AG04449 (cell line): ENCODE measurements around the gene ENC1.

Experiments
- CTCF ChIA-PET: fragments of 350-600 bp; formaldehyde crosslinking; extraction: SDS; loops from one replicate; lab custom pipeline; 2021; ENCODE audit warnings: antibody characterized with exemption; lab: Yijun Ruan, JAX
- POLR2A ChIA-PET: fragments of 400-600, 350-600 bp; formaldehyde crosslinking; extraction: SDS; loops from one replicate; lab custom pipeline; 2020; ENCODE audit warnings: antibody characterized with exemption, inconsistent platforms; lab: Yijun Ruan, JAX
- DNase-seq: peaks from one replicate; pipeline ENCODE4 v3.0.0-alpha.2; 2010; ENCODE audit warnings: low read depth, low spot score
- H3K4me3 ChIP-seq: 2 replicates; pipeline ENCODE4 v1.5.1; 2011; ENCODE audit warnings: low read depth, mild to moderate bottlenecking, control low read depth, low read length
- TF ChIP-seq, protein P1 (sequence below): IDR thresholded peaks from one replicate; pipeline ENCODE4 v1.5.1; 2011; ENCODE audit warnings: mild to moderate bottlenecking, moderate library complexity, low read length, control low read depth, inconsistent platforms; ENCODE audit not compliant: insufficient read depth; ENCODE audit errors: missing control alignments

The ENC1 gene

DNA sequence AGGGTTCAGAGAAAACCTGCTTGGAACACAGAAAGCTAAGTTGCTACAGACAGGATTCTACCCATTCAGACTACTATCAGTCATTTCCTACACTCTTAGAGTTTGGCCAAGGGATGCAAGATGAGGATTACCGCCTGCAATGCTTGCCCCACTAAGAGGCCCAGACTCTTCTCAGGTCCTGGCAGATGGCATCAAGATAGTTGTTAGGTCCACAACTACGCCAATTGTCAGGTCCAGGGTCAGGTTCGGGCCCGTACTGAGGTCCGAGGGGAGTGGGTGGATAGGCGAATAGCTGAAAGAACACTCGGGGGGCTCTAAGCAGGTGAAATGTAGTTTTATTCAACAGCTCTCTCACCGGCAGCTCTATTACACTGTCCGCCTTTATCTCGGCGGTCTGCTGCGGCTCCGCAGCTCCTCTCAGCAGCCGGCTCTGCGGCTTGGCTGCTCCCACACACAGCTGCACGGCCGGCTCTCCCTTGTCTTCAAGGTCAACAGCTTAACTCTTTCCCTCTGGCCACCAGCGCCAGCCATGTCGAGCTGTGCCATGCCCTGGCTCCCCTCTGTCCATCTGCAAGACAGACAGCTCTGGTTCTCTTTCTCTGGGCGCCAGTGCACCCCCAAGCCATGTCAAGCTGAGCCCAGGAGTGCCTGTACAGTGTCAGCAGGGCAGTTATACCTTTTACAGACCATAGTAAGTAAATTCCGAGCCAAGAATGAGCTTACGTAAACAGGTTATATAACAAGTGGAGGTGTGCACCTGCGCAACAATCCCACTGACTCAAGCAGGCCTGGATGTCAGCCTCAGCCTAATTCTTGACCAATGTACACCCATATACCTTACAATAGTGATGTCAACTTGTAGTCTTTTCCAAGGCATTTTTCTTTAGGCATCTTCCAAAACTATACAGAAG lies 24.0 kb downstream of the ENC1 start:
- CTCF ChIA-PET: interaction anchor here (1.4 kb wide), 1 partner anchor 9 kb away, joined by 6 read pairs; no protein-coding TSS in a partner anchor
- TF ChIP-seq, protein P1, sequence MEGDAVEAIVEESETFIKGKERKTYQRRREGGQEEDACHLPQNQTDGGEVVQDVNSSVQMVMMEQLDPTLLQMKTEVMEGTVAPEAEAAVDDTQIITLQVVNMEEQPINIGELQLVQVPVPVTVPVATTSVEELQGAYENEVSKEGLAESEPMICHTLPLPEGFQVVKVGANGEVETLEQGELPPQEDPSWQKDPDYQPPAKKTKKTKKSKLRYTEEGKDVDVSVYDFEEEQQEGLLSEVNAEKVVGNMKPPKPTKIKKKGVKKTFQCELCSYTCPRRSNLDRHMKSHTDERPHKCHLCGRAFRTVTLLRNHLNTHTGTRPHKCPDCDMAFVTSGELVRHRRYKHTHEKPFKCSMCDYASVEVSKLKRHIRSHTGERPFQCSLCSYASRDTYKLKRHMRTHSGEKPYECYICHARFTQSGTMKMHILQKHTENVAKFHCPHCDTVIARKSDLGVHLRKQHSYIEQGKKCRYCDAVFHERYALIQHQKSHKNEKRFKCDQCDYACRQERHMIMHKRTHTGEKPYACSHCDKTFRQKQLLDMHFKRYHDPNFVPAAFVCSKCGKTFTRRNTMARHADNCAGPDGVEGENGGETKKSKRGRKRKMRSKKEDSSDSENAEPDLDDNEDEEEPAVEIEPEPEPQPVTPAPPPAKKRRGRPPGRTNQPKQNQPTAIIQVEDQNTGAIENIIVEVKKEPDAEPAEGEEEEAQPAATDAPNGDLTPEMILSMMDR: no peak
- no peak overlapping the region for H3K4me3 ChIP-seq
- DNase-seq: no peak
- POLR2A ChIA-PET: interaction anchor here (0.6 kb wide), 1 partner anchor 669 kb away, joined by 3 read pairs; no protein-coding TSS in a partner anchor

DNA sequence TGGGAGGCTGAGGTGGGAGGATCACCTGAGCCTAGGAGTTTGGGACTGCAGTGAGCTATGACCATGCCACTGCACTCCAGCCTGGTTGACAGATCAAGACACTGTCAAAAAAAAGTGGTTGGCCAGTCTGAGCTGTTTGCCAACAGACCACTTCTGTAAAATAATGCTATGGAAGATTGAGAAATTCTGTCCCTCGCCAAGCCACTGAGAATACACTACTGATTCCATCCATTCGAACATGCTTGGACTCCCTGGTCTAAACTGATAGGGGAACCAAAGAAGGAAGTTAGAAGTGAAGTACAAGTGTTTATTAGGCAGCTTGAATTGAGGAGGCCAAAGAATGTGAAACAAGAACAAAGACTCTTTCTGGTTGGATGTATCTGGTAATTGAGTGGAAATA lies 27.2 kb downstream of the ENC1 start:
- POLR2A ChIA-PET: no interaction called here
- TF ChIP-seq, protein P1: no peak
- CTCF ChIA-PET: no interaction called here
- H3K4me3 ChIP-seq: no peak overlapping the region
- DNase-seq: no peak

DNA sequence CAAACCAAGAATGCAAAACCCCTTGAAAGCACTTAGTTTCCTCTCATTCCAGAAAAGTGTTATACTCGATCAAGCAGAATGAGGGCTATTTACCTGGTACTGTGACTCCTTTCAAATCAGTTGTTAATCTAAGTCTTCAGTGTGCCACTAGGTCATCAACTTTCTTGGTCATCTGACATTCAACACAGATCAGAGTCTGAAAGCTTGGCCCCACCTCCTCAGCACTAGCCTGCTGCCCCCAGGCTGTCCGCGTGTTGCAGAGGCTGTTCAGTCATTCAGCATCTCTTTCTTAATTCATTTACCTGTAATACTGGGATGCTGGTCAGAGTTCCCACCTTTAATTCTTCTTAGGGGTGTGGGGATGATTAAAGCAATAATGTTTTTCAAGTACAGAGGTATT lies 28.5 kb downstream of the ENC1 start:
- no peak overlapping the region for H3K4me3 ChIP-seq
- TF ChIP-seq, protein P1: no peak
- ChIA-PET CTCF (no interaction called here), POLR2A (interaction anchor here (0.7 kb wide), 1 partner anchor 1995 kb away, joined by 3 read pairs; no protein-coding TSS in a partner anchor)
- no peak for DNase-seq

DNA sequence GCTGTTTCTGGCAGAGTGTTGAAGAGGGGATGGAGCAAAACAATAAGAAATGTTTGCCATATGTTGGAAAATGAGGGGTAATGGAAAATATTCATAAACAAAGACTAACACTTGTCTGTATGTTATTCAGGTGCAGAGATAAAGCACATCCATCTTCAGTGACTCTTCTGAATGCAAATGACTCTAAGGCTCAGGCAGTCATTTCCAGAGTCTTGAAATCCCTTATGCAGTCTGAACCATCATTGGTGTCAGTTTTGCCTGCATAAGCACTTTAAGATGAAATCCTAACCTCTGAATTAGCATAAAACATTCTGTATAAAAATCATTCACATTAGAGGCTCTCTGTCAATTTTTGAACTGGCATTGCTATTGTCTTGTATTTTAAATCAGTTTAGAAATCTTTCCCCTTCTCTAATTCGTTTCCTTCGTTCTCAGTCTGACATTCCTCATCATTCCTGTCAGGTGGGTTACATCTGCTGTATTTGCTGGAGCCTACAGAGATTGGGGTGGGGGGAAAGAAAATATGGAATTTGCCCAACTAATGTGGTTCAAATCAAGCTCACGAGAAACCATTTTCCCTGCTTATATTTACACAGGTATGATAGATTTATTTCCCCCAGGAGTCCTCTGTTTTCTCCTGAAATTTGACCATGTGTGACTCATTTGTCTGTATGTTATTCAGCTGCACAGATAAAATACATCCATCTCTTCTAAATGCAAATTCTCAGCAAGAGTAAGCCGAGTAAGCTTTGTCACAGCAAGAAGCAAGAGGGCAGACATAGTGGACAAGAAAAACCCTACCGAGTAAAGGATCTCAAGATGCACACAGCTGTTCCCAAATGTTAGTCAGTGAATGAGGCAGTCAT lies 31.6 kb downstream of the ENC1 start:
- no peak overlapping the region for H3K4me3 ChIP-seq
- no peak for DNase-seq
- ChIA-PET POLR2A (no interaction called here), CTCF (interaction anchor here (1.3 kb wide), 1 partner anchor 11 kb away, joined by 3 read pairs; no protein-coding TSS in a partner anchor)
- TF ChIP-seq, protein P1: no peak

DNA sequence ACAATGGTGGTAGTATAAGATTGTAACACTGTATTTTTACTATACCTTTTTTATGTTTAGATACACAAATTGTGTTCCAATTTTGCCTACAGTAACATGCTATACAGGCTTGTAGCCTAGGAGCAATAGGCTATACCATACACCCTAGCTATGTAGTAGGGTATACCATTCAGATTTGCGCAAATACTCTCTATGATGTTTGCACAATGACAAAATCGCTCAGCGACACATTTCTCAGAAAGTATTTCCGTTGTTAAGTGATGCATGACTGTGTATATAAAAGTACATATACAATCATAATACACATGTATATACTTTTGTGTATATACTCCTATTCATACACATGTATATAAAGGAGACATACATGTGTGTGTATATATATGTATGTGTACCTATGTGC lies 34.8 kb downstream of the ENC1 start:
- CTCF ChIA-PET: no interaction called here
- TF ChIP-seq, protein P1: no peak
- POLR2A ChIA-PET: no interaction called here
- no peak for DNase-seq
- H3K4me3 ChIP-seq: no peak overlapping the region

DNA sequence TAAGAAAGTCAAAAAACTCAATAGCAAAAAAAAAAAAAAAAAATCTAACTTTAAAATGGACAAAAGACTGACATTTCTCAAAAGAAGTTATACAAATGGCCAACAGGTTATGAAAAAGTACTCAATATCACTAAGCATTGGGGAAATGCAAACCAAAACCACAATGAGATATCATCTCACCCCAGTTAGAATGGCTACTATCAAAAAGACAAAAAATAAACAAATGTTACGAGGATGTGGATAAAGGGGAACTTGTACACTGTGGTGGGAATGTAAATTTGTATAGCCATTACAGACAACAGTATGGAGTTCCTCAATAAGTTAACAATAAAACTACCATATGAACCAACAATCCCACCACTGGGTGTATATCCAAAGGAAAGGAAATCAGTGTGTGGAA lies 37.2 kb downstream of the ENC1 start:
- TF ChIP-seq, protein P1: no peak
- POLR2A ChIA-PET: no interaction called here
- no peak for DNase-seq
- CTCF ChIA-PET: no interaction called here
- no peak overlapping the region for H3K4me3 ChIP-seq
